ENCODE measurements around the gene MSRB3.

GRCh38 chr12:65403188-65403587, 124.7 kb downstream of the MSRB3 start:
- TF ChIP-seq CTCF (IDR thresholded peaks at IDR 0.05) (no peak), POLR2A (IDR thresholded peaks at IDR 0.05) (no peak)

Measured in thyroid gland (tissue), 4 donors.